PC-3 (cell line): ENCODE data around the gene RASA2. TPM values are rescaled to one million over a fixed set of nuclear protein-coding genes. Genes with fewer than 3 reads are reported as not detected.

ENCODE experiments used
- ATAC-seq: fragments of 200-7000 bp; cut with Tn5 transposase; 2 replicates; pipeline ENCODE4 v1.9.1; 2020; ENCODE audit warnings: mild to moderate bottlenecking, moderate library complexity
- BruUV-seq: library from RNA; stranded (reverse); fragments of 400-500 nt; replicated peaks from 2 replicates; lab custom pipeline; 2021; lab: Mats Ljungman, UMichigan
- CTCF ChIA-PET: fragments of 300-600 bp; sonication (Branson Sonifier 250); formaldehyde crosslinking; loops from one replicate; lab custom pipeline; 2022; ENCODE audit warnings: antibody characterized with exemption; lab: Charles Lee
- POLR2A ChIA-PET: fragments of 300-600 bp; sonication (Branson Sonifier 250); formaldehyde crosslinking; loops from one replicate; lab custom pipeline; 2022; ENCODE audit warnings: antibody characterized with exemption; ENCODE audit not compliant: unreplicated experiment; lab: Charles Lee
- DNase-seq: peaks from one replicate; pipeline ENCODE4 v3.0.0-alpha.2; 2015
- H2AFZ ChIP-seq: fragments of 300-600 bp; sonication (generic); 2 replicates; pipeline ENCODE4 v1.6.0; 2016; ENCODE audit warnings: antibody characterized with exemption, low read length
- H3F3A ChIP-seq: fragments of 300-600 bp; sonication (generic); one replicate; pipeline ENCODE4 v1.6.0; 2017; ENCODE audit warnings: antibody characterized with exemption, low read length, control low read depth, mild to moderate bottlenecking; ENCODE audit not compliant: unreplicated experiment
- H3K27ac ChIP-seq: fragments of 300-600 bp; sonication (generic); 2 replicates; pipeline ENCODE4 v1.5.1; 2016; ENCODE audit warnings: mild to moderate bottlenecking, low read length
- H3K27me3 ChIP-seq: fragments of 300-600 bp; sonication (generic); 2 replicates; pipeline ENCODE4 v1.6.1; 2016; ENCODE audit warnings: low read length, mixed read lengths
- H3K36me3 ChIP-seq: fragments of 300-600 bp; sonication (generic); 2 replicates; pipeline ENCODE4 v1.6.1; 2016; ENCODE audit warnings: low read depth, mixed run types, low read length, mixed read lengths
- H3K4me1 ChIP-seq: fragments of 300-600 bp; sonication (generic); 2 replicates; pipeline ENCODE4 v1.5.1; 2016; ENCODE audit warnings: low read length; ENCODE audit not compliant: insufficient read depth
- H3K4me2 ChIP-seq: fragments of 300-600 bp; sonication (generic); 2 replicates; pipeline ENCODE4 v1.6.0; 2016; ENCODE audit warnings: low read length
- H3K4me3 ChIP-seq: fragments of 300-600 bp; sonication (generic); 2 replicates; pipeline ENCODE4 v1.5.1; 2016; ENCODE audit warnings: mild to moderate bottlenecking, low read length, mixed read lengths
- H3K79me2 ChIP-seq: fragments of 300-600 bp; sonication (generic); 2 replicates; pipeline ENCODE4 v1.6.1; 2017; ENCODE audit warnings: low read length, mixed read lengths
- H3K9ac ChIP-seq: fragments of 300-600 bp; sonication (generic); 2 replicates; pipeline ENCODE4 v1.6.0; 2016; ENCODE audit warnings: mild to moderate bottlenecking, low read length
- H3K9me2 ChIP-seq: fragments of 300-600 bp; sonication (generic); replicated peaks from 2 replicates; pipeline ENCODE4 v1.6.1; 2016; ENCODE audit warnings: mixed run types, low read length, mixed read lengths
- H3K9me3 ChIP-seq: fragments of 300-600 bp; sonication (generic); 2 replicates; pipeline ENCODE4 v1.6.1; 2016; ENCODE audit warnings: low read length, mixed read lengths
- H4K20me1 ChIP-seq: fragments of 300-600 bp; sonication (generic); 2 replicates; pipeline ENCODE4 v1.6.1; 2016; ENCODE audit warnings: low read length, mixed read lengths
- EZH2 ChIP-seq: fragments of 300-600 bp; sonication (generic); IDR thresholded peaks from one replicate; pipeline ENCODE4 v1.6.1; 2017; ENCODE audit warnings: antibody characterized with exemption, mild to moderate bottlenecking, low read length; ENCODE audit not compliant: unreplicated experiment
- EZH2phosphoT487 ChIP-seq: fragments of 300-600 bp; sonication (generic); IDR thresholded peaks from 2 replicates; pipeline ENCODE4 v1.6.1; 2018; ENCODE audit warnings: mild to moderate bottlenecking, antibody characterized with exemption, low read length, borderline replicate concordance
- intact Hi-C: fragments of 100-400 bp; cut with micrococcal nuclease; formaldehyde crosslinking; loops from 2 replicates; pipeline ENCODE4 v1.9.0; 2023
- total RNA-seq: library from RNA; depleted of rRNA; stranded (reverse); fragments of >200 nt; gene quantifications from 2 replicates; pipeline ENCODE4 v1.2.3, GENCODE V29; 2014
- TF ChIP-seq, protein P1 (sequence below): fragments of 300-600 bp; sonication (generic); conservative IDR thresholded peaks from 2 replicates; pipeline ENCODE4 v1.5.1; 2017; ENCODE audit warnings: antibody characterized with exemption, low read depth, mild to moderate bottlenecking, low read length

Gene RASA2
- total RNA-seq, 1 experiment from 2014 or later = 3.7 TPM

DNA sequence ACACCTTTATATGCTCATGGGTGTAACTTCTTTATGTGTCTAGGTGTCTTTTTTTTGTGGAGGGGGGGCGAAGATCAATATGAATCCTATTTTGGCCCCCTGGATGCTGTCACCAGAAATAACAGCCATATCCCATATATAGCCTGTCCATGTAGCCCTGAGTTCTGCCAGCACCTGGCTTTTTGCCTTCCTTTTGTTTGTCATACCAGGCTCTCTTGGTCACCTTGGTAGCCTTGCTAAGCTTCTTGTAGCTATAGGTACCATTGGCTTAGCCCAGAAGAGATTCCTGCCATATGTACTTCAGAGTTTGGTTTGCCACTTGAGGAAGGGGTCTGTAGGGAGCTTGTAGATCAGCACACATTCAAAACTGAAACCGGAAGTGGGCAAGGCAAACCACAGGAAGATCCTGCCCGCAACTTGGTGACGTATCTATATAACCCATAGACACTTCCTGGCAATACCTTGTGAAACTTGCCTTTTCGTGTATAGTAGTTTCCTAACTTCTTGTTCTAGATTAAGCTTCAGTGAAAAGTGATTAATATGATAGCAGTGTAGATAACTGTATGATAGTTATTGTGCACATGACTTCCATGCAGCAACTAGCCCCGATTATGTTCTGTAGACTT, 11.9 kb downstream of the RASA2 start:
- ATAC-seq (no peak), DNase-seq (no peak)
- BruUV-seq = no TSS peak
- H3K4me3 ChIP-seq = no peak overlapping the region
- no peaks in the 10 kb centered on the region for H4K20me1 ChIP-seq
- no peaks in the 10 kb centered on the region for H3K9me2 ChIP-seq
- no peak overlapping the region for H3K4me2 ChIP-seq
- H3K9me3 ChIP-seq = no peaks in the 10 kb centered on the region
- H3F3A ChIP-seq = no peaks in the 10 kb centered on the region
- no peaks in the 10 kb centered on the region for H3K4me1 ChIP-seq
- peaks cover 65% of the 10 kb centered on the region for H3K79me2 ChIP-seq
- TF ChIP-seq, protein P1, sequence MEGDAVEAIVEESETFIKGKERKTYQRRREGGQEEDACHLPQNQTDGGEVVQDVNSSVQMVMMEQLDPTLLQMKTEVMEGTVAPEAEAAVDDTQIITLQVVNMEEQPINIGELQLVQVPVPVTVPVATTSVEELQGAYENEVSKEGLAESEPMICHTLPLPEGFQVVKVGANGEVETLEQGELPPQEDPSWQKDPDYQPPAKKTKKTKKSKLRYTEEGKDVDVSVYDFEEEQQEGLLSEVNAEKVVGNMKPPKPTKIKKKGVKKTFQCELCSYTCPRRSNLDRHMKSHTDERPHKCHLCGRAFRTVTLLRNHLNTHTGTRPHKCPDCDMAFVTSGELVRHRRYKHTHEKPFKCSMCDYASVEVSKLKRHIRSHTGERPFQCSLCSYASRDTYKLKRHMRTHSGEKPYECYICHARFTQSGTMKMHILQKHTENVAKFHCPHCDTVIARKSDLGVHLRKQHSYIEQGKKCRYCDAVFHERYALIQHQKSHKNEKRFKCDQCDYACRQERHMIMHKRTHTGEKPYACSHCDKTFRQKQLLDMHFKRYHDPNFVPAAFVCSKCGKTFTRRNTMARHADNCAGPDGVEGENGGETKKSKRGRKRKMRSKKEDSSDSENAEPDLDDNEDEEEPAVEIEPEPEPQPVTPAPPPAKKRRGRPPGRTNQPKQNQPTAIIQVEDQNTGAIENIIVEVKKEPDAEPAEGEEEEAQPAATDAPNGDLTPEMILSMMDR = no peak
- no peak for TF ChIP-seq EZH2
- TF ChIP-seq EZH2phosphoT487 = no peak
- intact Hi-C loops = no loop called here
- H3K9ac ChIP-seq = no peak overlapping the region
- ChIA-PET POLR2A (no interaction called here), CTCF (no interaction called here)
- no peaks in the 10 kb centered on the region for H3K36me3 ChIP-seq
- H3K27ac ChIP-seq = no peak overlapping the region
- H3K27me3 ChIP-seq = no peaks in the 10 kb centered on the region
- no peak overlapping the region for H2AFZ ChIP-seq

DNA sequence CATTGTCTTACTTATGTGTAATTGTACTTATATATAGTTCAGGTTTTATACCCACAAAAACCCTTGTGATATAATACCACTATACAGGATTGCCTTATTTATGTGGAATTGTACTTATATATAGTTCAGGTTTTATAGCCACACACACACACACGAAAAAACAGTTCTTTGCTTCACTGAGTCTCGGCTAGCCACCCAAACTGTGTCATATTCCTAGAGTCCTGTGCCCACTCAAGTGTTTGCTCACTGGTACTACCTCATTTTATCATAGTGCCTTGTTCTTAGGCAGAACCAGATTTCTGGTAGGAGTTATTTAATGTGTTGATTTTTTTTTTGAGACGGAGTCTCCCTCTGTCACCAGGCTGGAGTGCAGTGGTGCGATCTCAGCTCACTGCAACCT, 12.5 kb downstream of the RASA2 start:
- peaks cover 60% of the 10 kb centered on the region for H3K79me2 ChIP-seq

DNA sequence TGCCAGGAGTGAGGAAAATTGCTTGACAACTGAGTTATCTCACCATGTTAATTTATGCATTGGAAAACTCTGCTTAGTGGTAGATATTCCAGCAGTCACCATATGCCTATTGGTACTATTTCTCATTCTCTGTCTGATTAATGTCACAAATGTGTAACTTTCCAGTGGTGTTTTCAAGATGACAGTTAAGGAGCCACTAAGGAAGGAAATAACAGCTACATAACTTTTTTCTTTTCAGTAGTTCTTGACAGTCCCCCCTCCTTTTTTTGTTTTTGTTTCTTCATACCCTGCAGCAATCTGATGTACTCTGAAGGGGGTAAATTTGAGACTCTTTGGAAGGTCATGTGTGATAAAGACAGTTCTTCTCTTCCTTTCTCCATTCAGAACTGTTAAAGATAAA, 13.1 kb downstream of the RASA2 start:
- no peak overlapping the region for H3K27ac ChIP-seq
- H2AFZ ChIP-seq = no peak overlapping the region
- intact Hi-C loops = no loop called here
- no peaks in the 10 kb centered on the region for H3F3A ChIP-seq
- H3K9ac ChIP-seq = no peak overlapping the region
- TF ChIP-seq, protein P1 = no peak
- no peak for TF ChIP-seq EZH2
- TF ChIP-seq EZH2phosphoT487 = no peak
- no peaks in the 10 kb centered on the region for H3K9me2 ChIP-seq
- no TSS peak for BruUV-seq
- no peak for DNase-seq
- peaks cover 59% of the 10 kb centered on the region for H3K79me2 ChIP-seq
- no peaks in the 10 kb centered on the region for H4K20me1 ChIP-seq
- H3K27me3 ChIP-seq = no peaks in the 10 kb centered on the region
- ATAC-seq = no peak
- ChIA-PET POLR2A (no interaction called here), CTCF (no interaction called here)
- H3K9me3 ChIP-seq = no peaks in the 10 kb centered on the region
- no peaks in the 10 kb centered on the region for H3K4me1 ChIP-seq
- H3K4me3 ChIP-seq = no peak overlapping the region
- no peak overlapping the region for H3K4me2 ChIP-seq
- H3K36me3 ChIP-seq = no peaks in the 10 kb centered on the region

More for the DNA sequence above, 12.5 kb downstream of the RASA2 start:
- H3F3A ChIP-seq = no peaks in the 10 kb centered on the region
- H3K9me2 ChIP-seq = no peaks in the 10 kb centered on the region
- H3K4me3 ChIP-seq = no peak overlapping the region
- no peaks in the 10 kb centered on the region for H3K4me1 ChIP-seq
- ChIA-PET POLR2A (no interaction called here), CTCF (no interaction called here)
- ATAC-seq (no peak), DNase-seq (no peak)
- no peak overlapping the region for H2AFZ ChIP-seq
- intact Hi-C loops = no loop called here
- H3K4me2 ChIP-seq = no peak overlapping the region
- no peak for TF ChIP-seq EZH2phosphoT487
- TF ChIP-seq, protein P1 = no peak
- no peak for TF ChIP-seq EZH2
- no peaks in the 10 kb centered on the region for H4K20me1 ChIP-seq
- no peak overlapping the region for H3K27ac ChIP-seq
- no peak overlapping the region for H3K9ac ChIP-seq
- no peaks in the 10 kb centered on the region for H3K36me3 ChIP-seq
- H3K27me3 ChIP-seq = no peaks in the 10 kb centered on the region
- H3K9me3 ChIP-seq = no peaks in the 10 kb centered on the region
- BruUV-seq = no TSS peak
